ENCODE results near the gene TNFRSF1B.

TNFRSF1B gene

GRCh38 chr1:12166834-12167492 lies at the start of gene TNFRSF1B:
TSS of gene TNFRSF1B (plus strand) at chr1:12166991. CDS start at chr1:12167092, 101 bp downstream.
- DNase-seq (ENCODE audit: low read depth) = no peak

GRCh38 chr1:12121212-12122003 lies 45.4 kb upstream of the TNFRSF1B start:
- DNase-seq (ENCODE audit: low read depth) = peak; percentile 77

GRCh38 chr1:12123172-12123571 lies 43.6 kb upstream of the TNFRSF1B start:
- no peak for DNase-seq (ENCODE audit: low read depth)

- no peak for DNase-seq (ENCODE audit: low read depth)
Measured at GRCh38 chr1:12124693-12125421, 41.9 kb upstream of the TNFRSF1B start.

- DNase-seq (ENCODE audit: low read depth) = no peak
Measured at GRCh38 chr1:12125422-12126355, 41.1 kb upstream of the TNFRSF1B start.

- no peak for DNase-seq (ENCODE audit: low read depth)
Measured at GRCh38 chr1:12126781-12127180, 40.0 kb upstream of the TNFRSF1B start.

GRCh38 chr1:12127206-12127810 lies 39.5 kb upstream of the TNFRSF1B start:
- no peak for DNase-seq (ENCODE audit: low read depth)

- DNase-seq (ENCODE audit: low read depth) = no peak
Measured at GRCh38 chr1:12128120-12128519, 38.7 kb upstream of the TNFRSF1B start.

GRCh38 chr1:12129624-12130023 lies 37.2 kb upstream of the TNFRSF1B start:
- no peak for DNase-seq (ENCODE audit: low read depth)

GRCh38 chr1:12130466-12131130 lies 36.2 kb upstream of the TNFRSF1B start:
- no peak for DNase-seq (ENCODE audit: low read depth)

GRCh38 chr1:12132078-12132477 lies 34.7 kb upstream of the TNFRSF1B start:
- DNase-seq (ENCODE audit: low read depth) = peak; percentile 87

GRCh38 chr1:12134716-12135115 lies 32.1 kb upstream of the TNFRSF1B start:
- DNase-seq (ENCODE audit: low read depth) = no peak

- DNase-seq (ENCODE audit: low read depth) = no peak
Measured at GRCh38 chr1:12135612-12136011, 31.2 kb upstream of the TNFRSF1B start.

GRCh38 chr1:12136916-12137610 lies 29.7 kb upstream of the TNFRSF1B start:
- DNase-seq (ENCODE audit: low read depth) = no peak

- no peak for DNase-seq (ENCODE audit: low read depth)
Measured at GRCh38 chr1:12138196-12139168, 28.3 kb upstream of the TNFRSF1B start.

- DNase-seq (ENCODE audit: low read depth) = no peak
Measured at GRCh38 chr1:12140016-12140415, 26.8 kb upstream of the TNFRSF1B start.

GRCh38 chr1:12140515-12141162 lies 26.2 kb upstream of the TNFRSF1B start:
- no peak for DNase-seq (ENCODE audit: low read depth)

- no peak for DNase-seq (ENCODE audit: low read depth)
Measured at GRCh38 chr1:12141163-12141850, 25.5 kb upstream of the TNFRSF1B start.
